ENCODE data around the gene HOXC4. TPM values are rescaled to one million over a fixed set of nuclear protein-coding genes. Genes with fewer than 3 reads are reported as not detected.

The HOXC4 gene
- total and polyA plus RNA-seq, 2 of the 8 experiments (the other 6 are each of a cell fraction or from before 2014, with no cell fraction given), result not detected

DNA sequence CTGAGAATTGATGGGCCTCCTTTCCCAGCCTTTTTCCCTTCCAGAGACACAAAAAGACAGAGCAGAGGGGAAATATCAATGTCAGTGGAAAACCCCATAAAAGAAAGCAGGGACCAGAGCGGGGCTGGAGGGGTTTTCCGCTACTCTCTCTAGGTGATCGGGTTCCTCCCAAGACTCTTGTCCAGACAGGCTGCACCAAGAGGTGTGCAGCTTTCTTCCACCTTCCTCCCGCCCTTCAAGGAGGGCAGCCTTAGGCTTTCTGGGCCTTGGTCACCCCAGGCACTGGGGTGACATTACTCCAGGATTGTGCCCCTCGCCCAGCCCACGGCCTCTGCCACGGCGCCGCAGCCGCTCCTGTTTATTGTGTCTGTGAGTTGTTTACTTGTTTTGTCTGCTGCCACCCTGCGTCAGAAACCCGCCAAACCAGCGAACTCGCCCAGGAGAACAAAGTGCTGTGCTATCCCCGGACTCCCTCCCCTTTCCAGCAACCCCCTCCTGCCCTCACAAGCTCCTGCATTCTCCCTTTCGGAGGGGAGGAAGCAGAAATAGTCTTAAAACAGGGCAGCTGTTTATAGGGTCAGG, 32.1 kb upstream of the HOXC4 start (continued):
- TF ChIP-seq RBBP5 (IDR thresholded peaks at IDR 0.05; ENCODE audit: borderline replicate concordance, low read depth, low read length), result no peak
- TF ChIP-seq JUND (IDR thresholded peaks at IDR 0.05; ENCODE audit: low read length), result no peak
- TF ChIP-seq TCF12 (IDR thresholded peaks at IDR 0.05; ENCODE audit: low read depth, low read length), result no peak

Measured in H1 (cell line).